ENCODE results near the gene FYN.

FYN gene

GRCh38 chr6:111633822-111634221 lies 239.4 kb downstream of the FYN start:
- H3K27me3 ChIP-seq (ENCODE audit: control insufficient read depth, low read length): peaks cover 26% of the 10 kb centered on the region
- H3K4me1 ChIP-seq (ENCODE audit: control insufficient read depth, low read length): no peaks in the 10 kb centered on the region
- H4K20me1 ChIP-seq (ENCODE audit: control insufficient read depth, insufficient read depth, low read depth, low read length): no peaks in the 10 kb centered on the region
- H3K4me3 ChIP-seq (ENCODE audit: low read length): no peak overlapping the region
- TF ChIP-seq CTCF (IDR thresholded peaks at IDR 0.05; ENCODE audit: low read depth, low read length, poor library complexity, severe bottlenecking) (no peak), EZH2phosphoT487 (IDR thresholded peaks at IDR 0.05; ENCODE audit: borderline replicate concordance, low read length) (no peak)
- H3K9me3 ChIP-seq (ENCODE audit: control insufficient read depth, insufficient read depth, low read length): no peaks in the 10 kb centered on the region
- H3K4me2 ChIP-seq (ENCODE audit: low read length): no peak overlapping the region
- H3K79me2 ChIP-seq (ENCODE audit: control insufficient read depth, low read length): no peaks in the 10 kb centered on the region
- H3K36me3 ChIP-seq (ENCODE audit: control insufficient read depth, low read length): no peaks in the 10 kb centered on the region
- H3F3A ChIP-seq (ENCODE audit: control insufficient read depth, insufficient read depth): no peaks in the 10 kb centered on the region
- no peak overlapping the region for H3K27ac ChIP-seq (ENCODE audit: low read depth, low read length)
- H3K9me2 ChIP-seq (replicated peaks; ENCODE audit: control insufficient read depth, low read length): no peaks in the 10 kb centered on the region

GRCh38 chr6:111632468-111633247 lies 240.6 kb downstream of the FYN start:
- Histone ChIP-seq H3K4me3 (ENCODE audit: low read length) (no peak overlapping the region), H4K20me1 (ENCODE audit: control insufficient read depth, insufficient read depth, low read depth, low read length) (no peaks in the 10 kb centered on the region), H3K9me3 (ENCODE audit: control insufficient read depth, insufficient read depth, low read length) (no peaks in the 10 kb centered on the region), H3K4me1 (ENCODE audit: control insufficient read depth, low read length) (no peaks in the 10 kb centered on the region), H3K27ac (ENCODE audit: low read depth, low read length) (no peak overlapping the region), H3K9me2 (replicated peaks; ENCODE audit: control insufficient read depth, low read length) (no peaks in the 10 kb centered on the region), H3F3A (ENCODE audit: control insufficient read depth, insufficient read depth) (no peaks in the 10 kb centered on the region), H3K4me2 (ENCODE audit: low read length) (no peak overlapping the region), H3K36me3 (ENCODE audit: control insufficient read depth, low read length) (no peaks in the 10 kb centered on the region), H3K79me2 (ENCODE audit: control insufficient read depth, low read length) (no peaks in the 10 kb centered on the region), H3K27me3 (ENCODE audit: control insufficient read depth, low read length) (peaks cover 34% of the 10 kb centered on the region)
- TF ChIP-seq EZH2phosphoT487 (IDR thresholded peaks at IDR 0.05; ENCODE audit: borderline replicate concordance, low read length): no peak
- TF ChIP-seq CTCF (IDR thresholded peaks at IDR 0.05; ENCODE audit: low read depth, low read length, poor library complexity, severe bottlenecking): no peak

- H3K4me2 ChIP-seq (ENCODE audit: low read length): no peak overlapping the region
These were observed 241.3 kb downstream of the FYN start for GRCh38 chr6:111631903-111632460.

More at GRCh38 chr6:111631903-111632460, 241.3 kb downstream of the FYN start:
- H3K9me3 ChIP-seq (ENCODE audit: control insufficient read depth, insufficient read depth, low read length): no peaks in the 10 kb centered on the region
- H4K20me1 ChIP-seq (ENCODE audit: control insufficient read depth, insufficient read depth, low read depth, low read length): no peaks in the 10 kb centered on the region
- no peaks in the 10 kb centered on the region for H3K36me3 ChIP-seq (ENCODE audit: control insufficient read depth, low read length)
- H3K79me2 ChIP-seq (ENCODE audit: control insufficient read depth, low read length): no peaks in the 10 kb centered on the region
- TF ChIP-seq CTCF (IDR thresholded peaks at IDR 0.05; ENCODE audit: low read depth, low read length, poor library complexity, severe bottlenecking) (no peak), EZH2phosphoT487 (IDR thresholded peaks at IDR 0.05; ENCODE audit: borderline replicate concordance, low read length) (no peak)
- H3K4me1 ChIP-seq (ENCODE audit: control insufficient read depth, low read length): no peaks in the 10 kb centered on the region
- H3K9me2 ChIP-seq (replicated peaks; ENCODE audit: control insufficient read depth, low read length): no peaks in the 10 kb centered on the region
- H3K4me3 ChIP-seq (ENCODE audit: low read length): no peak overlapping the region
- H3K27me3 ChIP-seq (ENCODE audit: control insufficient read depth, low read length): peaks cover 35% of the 10 kb centered on the region
- no peaks in the 10 kb centered on the region for H3F3A ChIP-seq (ENCODE audit: control insufficient read depth, insufficient read depth)
- no peak overlapping the region for H3K27ac ChIP-seq (ENCODE audit: low read depth, low read length)

All from DOHH2 (cell line).